Omental fat pad (tissue), 4 donors: Measurements from ENCODE around the gene STARD3. TPM values are rescaled to one million over a fixed set of nuclear protein-coding genes. Genes with fewer than 3 reads are reported as not detected.

Experiments used
- ATAC-seq: fragments of 150-250 bp; one replicate; pipeline ENCODE4 v1.9.1; 2016; ENCODE audit warnings: mild to moderate bottlenecking, moderate library complexity; ENCODE audit not compliant: low FRiP score
- DNase-seq: peaks from one replicate; pipeline ENCODE4 v3.0.0-alpha.2; 2019; ENCODE audit warnings: low spot score
- CTCF ChIP-seq, 3 donors: fragments of 450-650 bp; IDR thresholded peaks; one replicate each; pipeline ENCODE4 v1.5.1; 2016 to 2017; ENCODE audit warnings: antibody characterized with exemption in 3 of 3, mild to moderate bottlenecking in 3 of 3, moderate library complexity in 2 of 3
- total RNA-seq, 4 donors: library from RNA; depleted of rRNA; stranded (reverse); fragments of >200 nt; gene quantifications; one replicate each; pipeline ENCODE4 v1.1.0, GENCODE V29; 2016

STARD3 gene
- total RNA-seq, 4 donors from 2014 or later = 24.9 to 75.5 (median 36.5) TPM

DNA sequence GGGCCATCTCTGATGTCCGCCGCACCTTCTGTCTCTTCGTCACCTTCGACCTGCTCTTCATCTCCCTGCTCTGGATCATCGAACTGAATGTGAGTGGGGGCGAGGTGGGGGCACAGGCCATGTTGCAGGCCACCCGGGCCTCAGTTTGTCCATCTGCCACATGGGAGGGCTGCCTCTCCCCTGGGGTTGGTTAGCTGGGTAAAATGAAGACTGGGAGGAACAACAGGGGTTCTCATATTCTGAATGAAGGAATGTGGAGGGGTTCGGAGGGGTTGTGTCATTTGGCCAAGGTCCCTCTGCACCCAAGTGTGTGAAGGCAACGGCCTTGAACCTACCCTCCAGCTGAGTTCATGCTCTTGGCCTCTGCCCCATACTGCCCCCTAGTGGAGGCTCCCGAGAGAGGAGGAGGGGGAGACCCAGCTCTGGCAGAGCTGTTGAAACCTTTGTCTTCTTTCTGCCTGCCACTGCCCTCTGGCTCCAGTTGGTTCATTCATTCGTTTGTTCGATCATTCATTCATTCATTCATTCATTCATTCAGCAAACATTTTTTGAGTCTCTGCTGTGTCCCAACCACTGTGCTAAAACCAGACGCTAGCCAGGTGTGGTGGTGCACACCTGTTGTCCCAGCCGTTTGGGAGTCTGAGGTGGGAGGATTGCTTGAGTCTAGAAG lies 16.9 kb downstream of the STARD3 start:
- ATAC-seq (no peak), DNase-seq (peak; percentile 77)
- TF ChIP-seq CTCF (IDR thresholded peaks at IDR 0.05) = peak in 1 of 3 donors; percentile 48

DNA sequence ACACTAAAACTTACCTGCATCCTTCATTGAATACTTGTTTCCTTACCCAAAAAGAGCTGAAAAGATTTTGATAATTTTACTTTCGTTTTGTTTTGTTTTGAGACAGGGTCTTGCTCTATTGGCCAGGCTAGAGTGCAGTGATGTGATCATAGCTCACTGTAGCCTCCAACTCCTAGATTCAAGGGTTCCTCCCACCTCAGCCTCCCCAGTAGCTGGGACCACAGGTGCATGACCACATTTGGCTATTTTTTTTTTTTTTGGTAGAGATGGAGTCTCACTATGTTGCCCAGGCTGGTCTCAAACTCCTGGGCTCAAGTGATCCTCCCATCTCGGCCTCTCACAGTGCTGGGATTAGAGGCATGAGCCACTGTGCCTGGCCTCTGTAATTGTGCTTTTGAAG lies 18.2 kb downstream of the STARD3 start:
- TF ChIP-seq CTCF (IDR thresholded peaks at IDR 0.05) = no peak
- DNase-seq = no peak
- ATAC-seq = no peak

DNA sequence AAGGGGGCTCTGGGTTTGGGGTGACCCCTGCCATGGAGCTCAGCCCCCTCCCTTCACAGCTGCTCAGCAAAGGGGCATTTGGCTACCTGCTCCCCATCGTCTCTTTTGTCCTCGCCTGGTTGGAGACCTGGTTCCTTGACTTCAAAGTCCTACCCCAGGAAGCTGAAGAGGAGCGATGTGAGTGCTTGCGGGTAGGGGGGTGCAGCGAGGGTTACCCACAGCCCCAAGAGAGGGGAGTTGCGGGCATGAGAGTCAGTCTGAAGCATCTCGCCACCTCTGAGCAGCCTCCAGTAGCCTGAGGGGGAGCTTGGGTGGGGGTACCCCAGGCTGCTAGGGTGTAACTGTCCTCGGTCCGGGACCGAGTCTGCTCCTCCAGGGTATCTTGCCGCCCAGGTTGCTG lies 21.4 kb downstream of the STARD3 start:
- TF ChIP-seq CTCF (IDR thresholded peaks at IDR 0.05) = no peak
- ATAC-seq = no peak
- no peak for DNase-seq

GRCh38 chr17:39658760-39659159 lies 21.8 kb downstream of the STARD3 start:
- DNase-seq (no peak), ATAC-seq (no peak)
- no peak for TF ChIP-seq CTCF (IDR thresholded peaks at IDR 0.05)

DNA sequence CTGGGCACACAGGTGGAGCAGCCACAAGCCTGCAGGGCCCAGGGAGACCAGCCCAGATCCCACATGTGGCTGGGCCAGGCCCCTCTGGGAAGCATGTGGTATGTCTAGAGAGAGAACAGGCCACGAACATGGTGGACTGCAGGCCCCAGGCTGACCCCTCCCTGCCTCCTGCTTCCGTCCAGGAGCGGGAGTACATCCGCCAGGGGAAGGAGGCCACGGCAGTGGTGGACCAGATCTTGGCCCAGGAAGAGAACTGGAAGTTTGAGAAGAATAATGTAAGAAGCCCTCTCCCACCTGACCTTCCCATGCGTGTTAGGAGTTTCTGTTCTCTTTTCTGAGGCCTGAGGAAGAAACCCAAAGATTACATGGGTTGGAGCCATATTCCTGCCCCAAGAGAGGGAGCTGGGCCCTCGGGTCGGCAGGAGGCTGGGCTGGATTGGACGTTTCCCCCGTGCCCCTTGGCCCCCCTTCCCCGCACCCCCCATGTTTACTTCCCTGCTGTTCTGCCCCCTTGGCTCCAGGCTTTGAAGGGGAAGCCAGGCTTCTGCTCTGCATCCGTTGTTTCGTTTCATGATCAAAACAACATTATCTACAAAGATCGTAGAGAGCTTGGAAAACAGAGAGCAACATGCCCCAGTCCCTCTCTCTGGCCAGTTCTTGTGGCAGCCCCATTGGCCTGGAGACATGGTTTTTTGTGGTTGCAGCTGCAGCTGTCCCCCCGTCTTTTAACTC lies 22.5 kb downstream of the STARD3 start:
- ATAC-seq (no peak), DNase-seq (no peak)
- TF ChIP-seq CTCF (IDR thresholded peaks at IDR 0.05) = no peak

- no peak for TF ChIP-seq CTCF (IDR thresholded peaks at IDR 0.05)
- DNase-seq (no peak), ATAC-seq (no peak)
These were observed 23.0 kb downstream of the STARD3 start for GRCh38 chr17:39660011-39660360.
